Activated B cell treated with CpG ODN at 0.5 μM for 24 hours (primary cell): ENCODE measurements around the gene AP2A1. TPM values are rescaled to one million over a fixed set of nuclear protein-coding genes. Genes with fewer than 3 reads are reported as not detected.

Experiments used
- ATAC-seq: fragments of 200-7000 bp; cut with Tn5 transposase; one replicate; pipeline ENCODE4 v1.10.0; 2021; ENCODE audit warnings: low read depth, mild to moderate bottlenecking, moderate library complexity
- CTCF ChIA-PET: fragments of 350-600 bp; sonication (Branson Sonifier 250); formaldehyde crosslinking; loops from one replicate; lab custom pipeline; 2021; ENCODE audit warnings: antibody characterized with exemption; lab: Charles Lee
- POLR2A ChIA-PET: fragments of 350-600 bp; sonication (Branson Sonifier 250); formaldehyde crosslinking; loops from one replicate; lab custom pipeline; 2021; ENCODE audit warnings: antibody characterized with exemption; lab: Charles Lee
- DNase-seq: peaks from one replicate; pipeline ENCODE4 v3.0.0; 2022
- H3K27ac Mint-ChIP-seq: one replicate; pipeline ENCODE4 v1.8.0; 2020; ENCODE audit warnings: mixed read lengths
- H3K27me3 Mint-ChIP-seq: one replicate; pipeline ENCODE4 v1.8.0; 2021; ENCODE audit warnings: mixed read lengths
- H3K36me3 Mint-ChIP-seq: one replicate; pipeline ENCODE4 v1.8.0; 2021; ENCODE audit warnings: low read depth, mixed read lengths
- H3K4me1 Mint-ChIP-seq: one replicate; pipeline ENCODE4 v1.8.0; 2021; ENCODE audit warnings: mixed read lengths
- H3K4me3 Mint-ChIP-seq: one replicate; pipeline ENCODE4 v1.8.0; 2020; ENCODE audit warnings: mild to moderate bottlenecking, mixed read lengths
- H3K9me3 Mint-ChIP-seq: one replicate; pipeline ENCODE4 v1.8.0; 2020; ENCODE audit warnings: mixed read lengths
- CTCF ChIP-seq: fragments of 200-600 bp; IDR thresholded peaks from one replicate; pipeline ENCODE4 v1.8.0; 2022; ENCODE audit warnings: antibody characterized with exemption, mild to moderate bottlenecking
- intact Hi-C: fragments of 100-400 bp; cut with micrococcal nuclease; formaldehyde crosslinking; loops from one replicate; pipeline ENCODE4 v1.15.1; 2024
- total RNA-seq: library from RNA; stranded (reverse); gene quantifications from 2 replicates; pipeline ENCODE4 v1.2.3, GENCODE V29; 2022

Gene AP2A1
- total RNA-seq, 1 donor from 2014 or later, result 60.6 TPM

GRCh38 chr19:49809160-49809940 lies 42.5 kb downstream of the AP2A1 start:
- peaks cover 53% of the 10 kb centered on the region for H3K4me1 Mint-ChIP-seq
- POLR2A ChIA-PET, result interaction anchor here (0.5 to 1.8 kb wide), 9 partner anchors 41 to 272 kb away, joined by 3 to 10 read pairs (median 4); partner anchors contain the start of genes AP2A1, PNKP, PRR12 and PTOV1
- intact Hi-C loops, result loop anchor here (2.0 kb wide), 1 partner anchor 119 kb away; the partner anchor contains the start of genes ATF5 and NUP62

GRCh38 chr19:49809941-49810389 lies 43.2 kb downstream of the AP2A1 start:
- H3K4me1 Mint-ChIP-seq, result peaks cover 55% of the 10 kb centered on the region
- TF ChIP-seq CTCF, result no peak
- no peaks in the 10 kb centered on the region for H3K9me3 Mint-ChIP-seq
- ChIA-PET POLR2A (interaction anchor here (0.5 to 1.9 kb wide), 10 partner anchors 8 to 1172 kb away, joined by 3 to 10 read pairs (median 4); partner anchors contain the start of genes AKT1S1, AP2A1, ATF5 and NUP62), CTCF (interaction anchor here (0.7 kb wide), 1 partner anchor 712 kb away, joined by 3 read pairs; no protein-coding TSS in a partner anchor)
- H3K4me3 Mint-ChIP-seq, result peak overlapping the region; percentile 91
- no peak for ATAC-seq
- no peak for DNase-seq
- peaks cover 12% of the 10 kb centered on the region for H3K36me3 Mint-ChIP-seq
- no peaks in the 10 kb centered on the region for H3K27me3 Mint-ChIP-seq
- H3K27ac Mint-ChIP-seq, result peak overlapping the region; percentile 46
- intact Hi-C loops, result loop anchor here (2.0 kb wide), 1 partner anchor 119 kb away; the partner anchor contains the start of genes ATF5 and NUP62

More at GRCh38 chr19:49809160-49809940, 42.5 kb downstream of the AP2A1 start:
- peak overlapping the region; percentile 74 for H3K27ac Mint-ChIP-seq
- CTCF ChIA-PET, result no interaction called here
- TF ChIP-seq CTCF, result no peak
- H3K4me3 Mint-ChIP-seq, result peak overlapping the region; percentile 91
- peak; percentile 69 for DNase-seq
- peak; percentile 43 for ATAC-seq
- H3K36me3 Mint-ChIP-seq, result peaks cover 15% of the 10 kb centered on the region
- no peaks in the 10 kb centered on the region for H3K27me3 Mint-ChIP-seq
- no peaks in the 10 kb centered on the region for H3K9me3 Mint-ChIP-seq

- no peaks in the 10 kb centered on the region for H3K9me3 Mint-ChIP-seq
- CTCF ChIA-PET, result no interaction called here
- intact Hi-C loops, result no loop called here
- DNase-seq (no peak), ATAC-seq (no peak)
- H3K36me3 Mint-ChIP-seq, result peaks cover 5% of the 10 kb centered on the region
- no peak for TF ChIP-seq CTCF
- H3K27me3 Mint-ChIP-seq, result no peaks in the 10 kb centered on the region
- no peak overlapping the region for H3K27ac Mint-ChIP-seq
- POLR2A ChIA-PET, result interaction anchor here (1.3 to 2.8 kb wide), 3 partner anchors 39 to 118 kb away, joined by 4 to 21 read pairs (median 5); partner anchors contain the start of genes ATF5, NUP62 and PTOV1
- peak overlapping the region; percentile 44 for H3K4me3 Mint-ChIP-seq
- H3K4me1 Mint-ChIP-seq, result peaks cover 53% of the 10 kb centered on the region
Measured at GRCh38 chr19:49811328-49811727, 44.5 kb downstream of the AP2A1 start.

GRCh38 chr19:49812452-49812996 lies 45.7 kb downstream of the AP2A1 start:
- peak overlapping the region; percentile 99 for H3K27ac Mint-ChIP-seq
- CTCF ChIA-PET, result interaction anchor here (0.9 kb wide), 1 partner anchor 64 kb away, joined by 4 read pairs; the partner anchor contains the start of gene AKT1S1
- H3K4me3 Mint-ChIP-seq, result peak overlapping the region; percentile 94
- POLR2A ChIA-PET, result interaction anchor here (0.6 to 2.8 kb wide), 14 partner anchors 8 to 317 kb away, joined by 3 to 23 read pairs (median 8); partner anchors contain the start of genes AKT1S1, AP2A1, PNKP and PTOV1
- peaks cover 48% of the 10 kb centered on the region for H3K4me1 Mint-ChIP-seq
- H3K36me3 Mint-ChIP-seq, result peaks cover 6% of the 10 kb centered on the region
- no peak for TF ChIP-seq CTCF
- H3K27me3 Mint-ChIP-seq, result no peaks in the 10 kb centered on the region
- DNase-seq, result no peak
- no peak for ATAC-seq
- intact Hi-C loops, result loop anchor here (2.0 kb wide), 4 partner anchors 212 to 1176 kb away; partner anchors contain the start of genes DBP, PRR12, RPS11 and VRK3
- no peaks in the 10 kb centered on the region for H3K9me3 Mint-ChIP-seq
